GM19468 (cell line): ENCODE measurements around the gene CEP128.

Experiments used
- ATAC-seq: cut with Tn5 transposase; IDR thresholded peaks from one replicate; pipeline ENCODE4 v1.9.1; 2021; ENCODE audit warnings: mild to moderate bottlenecking, moderate library complexity, moderate number of reproducible peaks; ENCODE audit not compliant: unreplicated experiment; ENCODE audit errors: extremely low read depth

CEP128 gene

DNA sequence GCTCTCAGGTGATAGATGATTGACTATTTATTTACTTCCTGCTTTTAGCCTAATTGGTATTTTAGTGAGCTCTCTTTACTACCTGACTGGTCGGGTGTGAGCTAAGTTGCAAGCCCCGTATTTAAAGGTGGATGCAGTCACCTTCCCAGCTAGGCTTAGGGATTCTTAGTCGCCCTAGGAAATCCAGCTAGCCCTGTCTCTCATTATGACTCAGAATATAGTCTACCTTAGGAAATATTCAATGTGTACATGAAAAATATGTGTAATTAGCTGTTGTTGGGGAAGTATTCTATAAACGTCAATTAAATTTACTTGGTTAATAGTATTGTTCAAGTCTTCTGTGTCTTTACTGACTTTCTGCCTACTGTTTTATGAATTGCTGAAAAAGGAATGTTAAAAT is 423.4 kb downstream of the CEP128 start:
- ATAC-seq = no peak

GRCh38 chr14:80507292-80507869 is 434.2 kb downstream of the CEP128 start:
- ATAC-seq = no peak

DNA sequence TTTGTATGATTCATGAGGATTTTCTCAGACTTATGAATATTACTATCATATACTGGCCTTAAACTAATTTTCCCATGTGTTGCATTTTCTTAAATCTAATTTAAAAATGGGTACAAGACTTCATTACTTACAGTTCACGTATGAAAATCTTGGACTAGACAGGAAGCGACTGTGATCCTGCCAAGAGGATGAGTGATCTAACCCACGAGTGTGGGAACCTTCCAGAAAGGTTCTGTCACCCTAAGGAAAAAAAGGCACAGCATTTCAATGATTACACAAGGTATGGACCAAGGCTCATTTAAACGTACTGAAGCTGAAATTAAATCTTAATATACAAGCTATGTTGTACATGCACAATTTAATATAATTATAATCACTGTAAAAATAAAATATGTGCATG is 436.8 kb downstream of the CEP128 start:
- no peak for ATAC-seq

GRCh38 chr14:80498533-80498932 is 443.0 kb downstream of the CEP128 start:
- no peak for ATAC-seq

- ATAC-seq = no peak
Measured at GRCh38 chr14:80496090-80496489, 445.4 kb downstream of the CEP128 start.

DNA sequence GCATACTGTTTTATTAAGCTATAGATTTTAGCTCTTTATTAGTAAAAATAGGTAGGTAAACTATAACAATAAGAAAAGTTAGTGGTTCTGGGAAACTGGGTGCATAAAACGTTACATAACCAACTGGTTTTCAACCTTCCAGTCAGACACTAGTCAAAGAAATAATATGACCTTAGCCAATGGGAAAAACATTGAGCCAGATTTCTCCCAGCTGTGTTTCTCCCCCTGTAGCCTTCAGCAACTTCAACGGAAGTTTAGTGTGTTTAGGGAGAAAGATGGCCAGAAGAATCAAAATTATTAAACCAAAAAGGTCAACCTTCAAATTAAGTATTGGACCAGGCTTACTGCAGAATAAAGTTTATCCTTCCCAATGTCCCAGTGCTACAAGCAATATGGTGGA is 446.8 kb downstream of the CEP128 start:
- no peak for ATAC-seq

- no peak for ATAC-seq
Measured at GRCh38 chr14:80493620-80494019, 447.9 kb downstream of the CEP128 start.

DNA sequence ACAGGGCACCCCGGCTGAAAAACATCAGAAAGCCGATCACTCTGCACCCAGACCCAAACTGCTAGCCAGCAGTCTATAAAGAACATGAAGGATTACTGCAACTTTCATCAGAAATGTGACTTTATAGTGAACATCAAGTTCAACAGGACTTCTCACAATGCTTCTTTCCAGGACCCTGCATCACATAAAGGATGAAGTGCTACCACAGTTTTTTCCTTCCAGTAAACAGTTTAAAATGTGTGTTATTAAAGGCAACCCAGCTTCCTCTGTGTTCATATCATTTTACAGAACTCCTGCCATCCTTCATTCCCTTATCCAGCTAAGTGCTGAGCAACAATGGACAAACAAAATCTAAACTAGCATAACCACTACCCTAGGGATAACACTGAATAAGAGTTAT is 449.9 kb downstream of the CEP128 start:
- ATAC-seq = no peak

DNA sequence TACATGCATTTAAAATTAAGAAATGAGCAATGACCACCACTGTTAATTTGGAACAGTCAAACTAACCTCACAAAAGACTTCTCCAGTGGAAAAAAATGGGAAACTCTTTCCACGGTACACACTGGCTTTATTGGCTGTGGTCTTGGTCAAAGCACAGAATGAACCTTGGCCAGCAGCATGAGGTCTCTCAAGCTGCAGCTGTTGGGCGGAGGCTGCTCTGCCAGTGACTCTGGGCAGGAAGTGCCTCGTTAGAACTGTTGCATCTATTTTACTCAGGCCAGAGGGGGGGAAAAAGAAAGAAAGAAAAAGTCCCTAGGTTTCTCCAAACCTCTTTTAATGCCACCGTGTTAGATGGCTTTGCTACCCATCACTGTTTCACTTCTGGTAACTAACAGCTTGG is 450.4 kb downstream of the CEP128 start:
- peak; percentile 70 for ATAC-seq

DNA sequence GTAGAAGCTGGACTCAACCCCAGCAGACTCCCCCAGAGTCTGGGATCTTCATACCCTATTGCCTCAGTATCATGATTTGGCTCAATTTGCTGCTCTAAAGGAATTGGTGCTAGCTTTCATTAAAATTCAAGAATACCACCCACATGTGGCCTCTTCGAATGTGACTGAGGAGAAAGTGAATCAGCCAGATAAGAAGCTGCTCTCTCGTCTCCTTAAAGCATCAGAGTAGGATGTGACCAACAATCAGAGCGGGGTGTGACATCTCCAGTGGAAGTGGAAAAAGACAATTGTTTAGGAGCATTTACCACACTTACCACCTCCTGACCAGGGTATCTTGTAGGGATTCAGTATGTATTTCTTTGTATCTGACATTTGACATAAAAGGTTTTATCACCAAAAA is 452.0 kb downstream of the CEP128 start:
- no peak for ATAC-seq

DNA sequence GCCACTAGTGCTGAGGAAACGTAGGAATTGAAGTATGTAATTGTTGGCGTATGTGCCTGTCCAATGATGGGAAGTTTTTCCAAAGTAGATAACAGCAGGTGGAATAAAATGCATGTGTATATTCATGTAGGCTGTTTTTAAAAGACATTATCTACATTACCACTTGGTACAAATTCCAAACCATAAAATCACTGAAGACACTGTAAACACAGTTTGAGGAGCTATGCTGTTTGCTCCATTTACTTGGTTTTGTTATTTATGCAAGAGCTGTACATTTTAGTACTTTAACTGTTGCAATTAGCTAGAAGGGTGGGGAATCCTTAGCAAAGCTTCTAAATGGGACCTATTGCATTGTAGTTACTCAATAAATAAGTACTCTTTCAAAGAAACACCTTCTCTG is 455.8 kb downstream of the CEP128 start:
- ATAC-seq = no peak

GRCh38 chr14:80483331-80483730 is 458.2 kb downstream of the CEP128 start:
- ATAC-seq = no peak

- no peak for ATAC-seq
Measured at GRCh38 chr14:80477388-80478160, 464.0 kb downstream of the CEP128 start.

DNA sequence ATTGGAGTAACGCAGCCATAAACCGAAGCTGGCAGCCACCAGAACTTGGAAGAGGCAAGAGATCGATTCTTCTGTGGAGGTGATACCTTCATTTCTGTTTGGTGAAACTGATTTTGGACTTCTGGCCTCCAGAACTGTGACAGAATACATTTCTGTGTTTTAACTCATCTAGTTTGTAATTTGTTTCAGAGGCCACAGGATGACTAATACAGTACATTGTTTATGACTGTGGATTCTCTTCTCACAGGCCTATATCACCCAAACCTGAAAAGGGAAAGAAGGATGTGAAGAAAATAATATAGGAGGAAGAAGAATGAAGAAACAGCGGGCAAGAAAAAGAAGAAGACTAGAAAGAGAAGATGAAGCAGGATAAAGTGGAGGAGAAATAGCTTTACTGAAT is 466.5 kb downstream of the CEP128 start:
- ATAC-seq = no peak

GRCh38 chr14:80468331-80469122 is 473.0 kb downstream of the CEP128 start:
- ATAC-seq = no peak

GRCh38 chr14:80465546-80466220 is 475.9 kb downstream of the CEP128 start:
- ATAC-seq = no peak

DNA sequence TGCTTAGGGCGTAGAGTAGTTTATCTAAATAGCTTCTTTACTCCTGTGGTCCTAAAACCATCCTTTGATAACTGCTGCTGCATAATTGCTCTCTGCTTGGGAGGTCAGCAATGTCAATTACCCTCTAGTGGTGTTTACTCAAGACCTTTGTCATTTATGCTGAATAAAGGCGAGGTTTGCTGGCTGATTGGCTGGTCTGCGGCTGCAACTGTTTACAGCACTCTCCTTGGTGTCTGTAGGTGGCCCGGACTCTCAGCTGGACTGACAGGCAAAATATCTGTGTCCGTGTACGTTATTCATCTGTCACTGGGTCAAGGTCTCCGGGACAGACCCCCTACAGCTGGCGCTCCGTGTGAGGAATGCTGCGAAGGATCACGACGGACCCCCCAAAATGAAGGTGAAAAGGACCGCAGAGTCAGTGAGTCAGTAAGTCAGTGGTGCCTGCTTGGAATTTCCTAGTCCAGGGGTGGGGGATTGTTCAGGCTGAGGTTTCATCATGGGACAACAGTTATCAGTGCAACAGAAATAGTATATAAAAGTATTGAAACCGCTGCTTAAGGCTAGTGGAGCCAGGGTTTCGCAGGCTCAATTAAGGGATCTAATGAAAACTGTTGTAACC is 476.9 kb downstream of the CEP128 start:
- no peak for ATAC-seq

DNA sequence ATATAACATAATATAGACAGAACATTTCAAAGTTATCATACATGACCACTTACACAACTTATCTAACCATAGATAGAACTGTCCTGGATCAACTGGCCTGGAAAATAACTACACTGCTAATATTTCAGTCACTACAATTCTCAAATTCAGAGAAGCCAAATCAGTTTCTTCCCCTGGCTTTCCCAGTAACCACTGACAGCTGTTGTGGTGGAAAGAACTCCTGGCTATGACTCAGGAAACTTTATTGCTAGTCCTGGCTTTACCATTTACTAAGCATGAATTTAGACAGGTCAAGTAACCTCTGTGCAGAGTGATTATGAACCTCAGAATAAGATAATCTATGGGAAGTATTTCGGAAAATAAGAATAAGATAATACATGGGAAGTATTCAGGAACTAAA is 485.3 kb downstream of the CEP128 start:
- no peak for ATAC-seq

- no peak for ATAC-seq
Measured at GRCh38 chr14:80455031-80455430, 486.5 kb downstream of the CEP128 start.

DNA sequence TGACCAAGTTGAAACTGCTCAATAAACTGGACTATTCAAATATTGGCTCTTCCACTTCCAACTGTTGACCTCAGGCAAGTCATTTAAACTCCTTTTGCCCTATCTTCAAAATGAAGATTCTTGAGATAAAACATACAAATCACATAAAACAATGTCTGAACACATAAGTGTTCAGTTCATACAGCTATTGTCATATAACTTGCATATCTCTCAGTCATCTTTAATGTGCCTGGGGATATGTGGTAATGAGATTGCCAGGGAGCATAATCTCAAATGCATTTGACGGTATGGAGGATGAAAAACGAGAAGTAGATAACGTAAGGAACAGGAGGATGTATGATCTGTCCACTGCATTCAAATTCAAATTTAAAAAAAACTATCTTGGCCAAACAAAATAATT is 493.3 kb downstream of the CEP128 start:
- no peak for ATAC-seq
